ENCODE data around the gene MTRF1. TPM values are rescaled to one million over a fixed set of nuclear protein-coding genes. Genes with fewer than 3 reads are reported as not detected.

The MTRF1 gene
- total RNA-seq, 1 donor from 2014 or later, result 13.2 TPM

GRCh38 chr13:41274881-41275280, 11.5 kb upstream of the MTRF1 start:
- no peaks in the 10 kb centered on the region for H3K9me3 ChIP-seq (replicated peaks)
- TF ChIP-seq CTCF (IDR thresholded peaks at IDR 0.05; ENCODE audit: borderline replicate concordance), result no peak
- no peak overlapping the region for H3K4me3 ChIP-seq
- DNase-seq, result no peak
- intact Hi-C loops (cut with micrococcal nuclease), result no loop called here
- H3K4me1 ChIP-seq, result no peaks in the 10 kb centered on the region
- no peaks in the 10 kb centered on the region for H3K27me3 ChIP-seq (ENCODE audit: low read depth)
- H3K27ac ChIP-seq (replicated peaks), result no peak overlapping the region
- no peaks in the 10 kb centered on the region for H3K36me3 ChIP-seq

GRCh38 chr13:41273831-41274441, 10.6 kb upstream of the MTRF1 start:
- intact Hi-C loops (cut with micrococcal nuclease), result no loop called here
- no peaks in the 10 kb centered on the region for H3K36me3 ChIP-seq
- DNase-seq, result no peak
- no peak overlapping the region for H3K27ac ChIP-seq (replicated peaks)
- no peaks in the 10 kb centered on the region for H3K27me3 ChIP-seq (ENCODE audit: low read depth)
- no peak for TF ChIP-seq CTCF (IDR thresholded peaks at IDR 0.05; ENCODE audit: borderline replicate concordance)
- no peaks in the 10 kb centered on the region for H3K4me1 ChIP-seq
- H3K4me3 ChIP-seq, result no peak overlapping the region
- peaks cover 7% of the 10 kb centered on the region for H3K9me3 ChIP-seq (replicated peaks)

GRCh38 chr13:41271456-41272285, 8.3 kb upstream of the MTRF1 start:
- TF ChIP-seq CTCF (IDR thresholded peaks at IDR 0.05; ENCODE audit: borderline replicate concordance), result no peak
- Histone ChIP-seq H3K36me3 (no peaks in the 10 kb centered on the region), H3K27me3 (ENCODE audit: low read depth) (no peaks in the 10 kb centered on the region), H3K9me3 (replicated peaks) (peaks cover 25% of the 10 kb centered on the region), H3K4me1 (no peaks in the 10 kb centered on the region), H3K27ac (replicated peaks) (no peak overlapping the region), H3K4me3 (no peak overlapping the region)
- intact Hi-C loops (cut with micrococcal nuclease), result no loop called here
- no peak for DNase-seq

- no peak for TF ChIP-seq CTCF (IDR thresholded peaks at IDR 0.05; ENCODE audit: borderline replicate concordance)
- H3K27me3 ChIP-seq (ENCODE audit: low read depth), result no peaks in the 10 kb centered on the region
- intact Hi-C loops (cut with micrococcal nuclease), result no loop called here
- no peaks in the 10 kb centered on the region for H3K36me3 ChIP-seq
- no peak overlapping the region for H3K27ac ChIP-seq (replicated peaks)
- peaks cover 25% of the 10 kb centered on the region for H3K9me3 ChIP-seq (replicated peaks)
- no peak overlapping the region for H3K4me3 ChIP-seq
- H3K4me1 ChIP-seq, result no peaks in the 10 kb centered on the region
- DNase-seq, result no peak
Measured at GRCh38 chr13:41268764-41269163, 5.4 kb upstream of the MTRF1 start.

GRCh38 chr13:41267106-41267505, 3.7 kb upstream of the MTRF1 start:
- no peaks in the 10 kb centered on the region for H3K27me3 ChIP-seq (ENCODE audit: low read depth)
- intact Hi-C loops (cut with micrococcal nuclease), result no loop called here
- no peak for DNase-seq
- H3K9me3 ChIP-seq (replicated peaks), result peaks cover 25% of the 10 kb centered on the region
- peaks cover 9% of the 10 kb centered on the region for H3K4me1 ChIP-seq
- no peak for TF ChIP-seq CTCF (IDR thresholded peaks at IDR 0.05; ENCODE audit: borderline replicate concordance)
- H3K36me3 ChIP-seq, result no peaks in the 10 kb centered on the region
- no peak overlapping the region for H3K4me3 ChIP-seq
- no peak overlapping the region for H3K27ac ChIP-seq (replicated peaks)

Data from left ventricle myocardium inferior (tissue), 1 donor.